Common myeloid progenitor, CD34-positive (primary cell): ENCODE measurements around the gene LPP.

Experiments
- CTCF ChIA-PET: fragments of 350-600 bp; sonication (Branson Sonifier 250); formaldehyde crosslinking; loops from one replicate; lab custom pipeline; 2021; ENCODE audit warnings: antibody characterized with exemption; lab: Charles Lee
- POLR2A ChIA-PET: fragments of 350-600 bp; sonication (Branson Sonifier 250); formaldehyde crosslinking; loops from one replicate; lab custom pipeline; 2021; ENCODE audit warnings: antibody characterized with exemption; lab: Charles Lee
- DNase-seq, 3 donors: peaks; one replicate each; pipeline versions ENCODE4 v3.0.0 to v3.0.0-alpha.2; 2013
- H3K27ac ChIP-seq, 2 experiments: 1 replicate in 1 of 2; 2 replicates in 1 of 2; pipeline ENCODE4 v1.7.0; 2013; ENCODE audit warnings: inconsistent platforms in 2 of 2, low read length in 2 of 2, mild to moderate bottlenecking in 2 of 2, low read depth in 1 of 2, moderate library complexity in 1 of 2; ENCODE audit not compliant: severe bottlenecking in 2 of 2, insufficient read depth in 1 of 2, poor library complexity in 1 of 2
- H3K27me3 ChIP-seq, 5 experiments: replicated peaks in 2 of 5; 1 replicate in 3 of 5; 2 replicates in 2 of 5; pipeline versions ENCODE4 v1.6.1 to v1.7.0; 2013; ENCODE audit warnings: low read length in 4 of 5, mild to moderate bottlenecking in 2 of 5, moderate library complexity in 2 of 5, inconsistent platforms in 1 of 5; ENCODE audit not compliant: insufficient read depth in 5 of 5, control insufficient read depth in 4 of 5
- H3K36me3 ChIP-seq, 4 experiments: 1 replicate in 2 of 4; 2 replicates in 2 of 4; pipeline versions ENCODE4 v1.6.1 to v1.7.0; 2013; ENCODE audit warnings: low read length in 3 of 4, control low read depth in 1 of 4, mild to moderate bottlenecking in 1 of 4; ENCODE audit not compliant: control insufficient read depth in 4 of 4, insufficient read depth in 4 of 4
- H3K4me1 ChIP-seq, 4 experiments: 1 replicate in 3 of 4; 2 replicates in 1 of 4; pipeline versions ENCODE4 v1.6.1 to v1.7.1; 2013; ENCODE audit warnings: low read length in 3 of 4, mild to moderate bottlenecking in 3 of 4, control low read depth in 1 of 4, inconsistent platforms in 1 of 4, moderate library complexity in 1 of 4; ENCODE audit not compliant: control insufficient read depth in 4 of 4, insufficient read depth in 4 of 4; ENCODE audit errors: control extremely low read depth in 1 of 4
- H3K4me3 ChIP-seq, 7 experiments: 1 replicate in 4 of 7; 2 replicates in 3 of 7; pipeline versions ENCODE4 v1.5.1 to v1.7.0; 2013; ENCODE audit warnings: mild to moderate bottlenecking in 7 of 7, low read length in 6 of 7, moderate library complexity in 6 of 7, inconsistent platforms in 2 of 7, low read depth in 2 of 7, control low read depth in 1 of 7; ENCODE audit not compliant: insufficient read depth in 4 of 7, control insufficient read depth in 1 of 7; ENCODE audit errors: extremely low read depth in 1 of 7
- H3K9me3 ChIP-seq, 5 experiments: 1 replicate in 4 of 5; 2 replicates in 1 of 5; pipeline versions ENCODE4 v1.6.1 to v1.7.1; 2013; ENCODE audit warnings: low read length in 4 of 5, mild to moderate bottlenecking in 2 of 5, inconsistent platforms in 1 of 5, low read depth in 1 of 5, moderate library complexity in 1 of 5; ENCODE audit not compliant: control insufficient read depth in 4 of 5, insufficient read depth in 2 of 5; ENCODE audit errors: control extremely low read depth in 1 of 5
- WGBS: methylation state at CpG from one replicate; pipeline ENCODE4 v1.1.5; 2013; ENCODE audit not compliant: insufficient coverage; 5-methylcytosine and 5-hydroxymethylcytosine counted together

Gene LPP

GRCh38 chr3:188431040-188431439 lies 277.1 kb downstream of the LPP start:
- Histone ChIP-seq H3K4me3 (no peak overlapping the region), H3K4me1 (peaks cover 8 to 19% (median 12%) of the 10 kb centered on the region in 4 experiments), H3K36me3 (no peaks in the 10 kb centered on the region), H3K27ac (no peak overlapping the region), H3K9me3 (peaks cover 0 to 5% (median 0%) of the 10 kb centered on the region in 5 experiments), H3K27me3 (no peaks in the 10 kb centered on the region)
- DNase-seq, result no peak
- 100% methylated on average over 4 of the region's 5 CpGs for WGBS
- ChIA-PET CTCF (interaction anchor here (1.1 kb wide), 1 partner anchor 126 kb away, joined by 3 read pairs; no protein-coding TSS in a partner anchor), POLR2A (no interaction called here)

- H3K27ac ChIP-seq, result no peak overlapping the region
- no peaks in the 10 kb centered on the region for H3K36me3 ChIP-seq
- CTCF ChIA-PET, result interaction anchor here (0.8 to 1.1 kb wide), 2 partner anchors 127 to 689 kb away, joined by 3 read pairs; no protein-coding TSS in a partner anchor
- no peaks in the 10 kb centered on the region for H3K27me3 ChIP-seq
- WGBS, result no CpG with 5 or more reads among the region's 3 CpGs
- H3K4me3 ChIP-seq, result no peak overlapping the region
- no peak for DNase-seq
- POLR2A ChIA-PET, result no interaction called here
- peaks cover 0 to 4% (median 0%) of the 10 kb centered on the region in 5 experiments for H3K9me3 ChIP-seq
- peaks cover 8 to 19% (median 12%) of the 10 kb centered on the region in 4 experiments for H3K4me1 ChIP-seq
Observed at GRCh38 chr3:188431553-188431952, 277.6 kb downstream of the LPP start.

GRCh38 chr3:188432802-188433520 lies 279.0 kb downstream of the LPP start:
- Histone ChIP-seq H3K36me3 (no peaks in the 10 kb centered on the region), H3K27ac (peak overlapping the region in 1 of 2 experiments; percentile 40), H3K4me3 (no peak overlapping the region), H3K27me3 (no peaks in the 10 kb centered on the region), H3K4me1 (peaks cover 8 to 19% (median 13%) of the 10 kb centered on the region in 4 experiments), H3K9me3 (no peaks in the 10 kb centered on the region)
- CTCF ChIA-PET, result interaction anchor here (0.9 to 1.1 kb wide), 2 partner anchors 18 to 21 kb away, joined by 3 read pairs; no protein-coding TSS in a partner anchor
- DNase-seq, result peak; percentile 23 to 73 (median 61)
- POLR2A ChIA-PET, result interaction anchor here (0.7 kb wide), 1 partner anchor 134 kb away, joined by 4 read pairs; no protein-coding TSS in a partner anchor
- 24% methylated on average over 3 of the region's 6 CpGs for WGBS

- H3K9me3 ChIP-seq, result no peaks in the 10 kb centered on the region
- no peaks in the 10 kb centered on the region for H3K27me3 ChIP-seq
- peak overlapping the region in 1 of 2 experiments; percentile 40 for H3K27ac ChIP-seq
- DNase-seq, result peak in 2 of 3 donors; percentile 40 to 50
- POLR2A ChIA-PET, result interaction anchor here (0.7 kb wide), 1 partner anchor 133 kb away, joined by 4 read pairs; no protein-coding TSS in a partner anchor
- H3K4me1 ChIP-seq, result peaks cover 12 to 25% (median 19%) of the 10 kb centered on the region in 4 experiments
- no peaks in the 10 kb centered on the region for H3K36me3 ChIP-seq
- no peak overlapping the region for H3K4me3 ChIP-seq
- CTCF ChIA-PET, result no interaction called here
- WGBS, result 88% methylated on average over 5 of the region's 5 CpGs
Observed at GRCh38 chr3:188433521-188434150, 279.7 kb downstream of the LPP start.

DNA sequence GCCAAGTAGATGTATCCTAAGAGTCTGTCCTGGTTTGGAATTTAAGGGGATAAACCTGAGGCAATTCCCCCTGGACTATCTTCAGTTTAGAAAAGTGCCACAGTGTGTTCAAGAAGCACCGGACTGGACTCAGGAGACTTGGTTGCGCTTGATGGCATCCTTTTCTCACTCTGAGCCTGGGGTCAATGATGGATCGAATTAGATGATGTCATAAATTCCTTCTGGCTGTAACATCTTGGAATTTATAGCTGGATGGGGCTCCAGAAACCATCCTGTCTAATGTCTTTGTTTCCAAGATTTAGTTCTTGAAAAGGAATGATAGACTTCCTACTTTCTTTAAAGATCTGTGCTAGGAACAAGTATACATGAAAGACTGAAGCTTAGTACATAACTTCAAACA lies 280.6 kb downstream of the LPP start:
- POLR2A ChIA-PET, result no interaction called here
- H3K36me3 ChIP-seq, result no peaks in the 10 kb centered on the region
- H3K27ac ChIP-seq, result no peak overlapping the region
- CTCF ChIA-PET, result interaction anchor here (0.7 kb wide), 1 partner anchor 17 kb away, joined by 3 read pairs; no protein-coding TSS in a partner anchor
- no peak overlapping the region for H3K4me3 ChIP-seq
- WGBS, result 97% methylated on average over 3 of the region's 3 CpGs
- H3K27me3 ChIP-seq, result no peaks in the 10 kb centered on the region
- DNase-seq, result no peak
- no peaks in the 10 kb centered on the region for H3K9me3 ChIP-seq
- peaks cover 17 to 33% (median 26%) of the 10 kb centered on the region in 4 experiments for H3K4me1 ChIP-seq

GRCh38 chr3:188435266-188435665 lies 281.3 kb downstream of the LPP start:
- no CpG with 5 or more reads among the region's 1 CpG for WGBS
- Histone ChIP-seq H3K4me3 (no peak overlapping the region), H3K4me1 (peaks cover 19 to 37% (median 32%) of the 10 kb centered on the region in 4 experiments), H3K36me3 (no peaks in the 10 kb centered on the region), H3K9me3 (no peaks in the 10 kb centered on the region), H3K27ac (no peak overlapping the region), H3K27me3 (no peaks in the 10 kb centered on the region)
- ChIA-PET CTCF (interaction anchor here (0.7 kb wide), 1 partner anchor 18 kb away, joined by 3 read pairs; no protein-coding TSS in a partner anchor), POLR2A (no interaction called here)
- no peak for DNase-seq
